Lung microvascular endothelial cell (primary cell): ENCODE results near the gene TRAF3IP1. TPM values are rescaled to one million over a fixed set of nuclear protein-coding genes. Genes with fewer than 3 reads are reported as not detected.
"Not testable (repeated sequence)": the region's sequence is repeated elsewhere in the genome, so short reads cannot be mapped to it uniquely, and the experiment has no call there.

Experiments
- DNase-seq, 2 donors: peaks; one replicate each; pipeline versions ENCODE4 v3.0.0 to v3.0.0-alpha.2; 2010; ENCODE audit warnings: low read depth in 2 of 2
- total RNA-seq: library from RNA; depleted of rRNA; stranded (reverse); fragments of >200 nt; gene quantifications from 2 replicates; pipeline ENCODE4 v1.2.1, GENCODE V29; 2014

Gene TRAF3IP1
- total RNA-seq, 1 donor from 2014 or later, result 2.6 TPM

GRCh38 chr2:238380336-238380735, 60.0 kb downstream of the TRAF3IP1 start:
- no peak for DNase-seq

DNA sequence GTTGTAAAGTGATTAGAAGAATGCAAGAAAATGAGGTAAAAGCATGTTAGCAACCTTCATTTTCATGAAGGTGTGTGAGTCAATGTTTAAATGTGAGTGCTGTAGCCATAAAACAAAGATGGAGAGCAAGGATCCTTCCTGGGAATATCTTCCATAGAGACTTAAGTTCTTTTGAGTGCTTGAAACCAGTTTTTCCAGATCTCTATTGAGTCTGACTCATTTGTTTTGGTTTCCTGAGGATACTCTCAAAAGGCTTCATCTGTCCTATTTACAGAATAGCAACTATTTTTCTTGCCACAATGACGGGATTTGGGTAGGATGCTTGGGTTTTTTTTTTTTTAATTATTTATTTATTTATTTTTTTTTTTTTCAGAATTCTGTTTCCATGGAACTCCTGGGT, 60.5 kb downstream of the TRAF3IP1 start:
- peak in 1 of 2 donors; percentile 63 for DNase-seq

DNA sequence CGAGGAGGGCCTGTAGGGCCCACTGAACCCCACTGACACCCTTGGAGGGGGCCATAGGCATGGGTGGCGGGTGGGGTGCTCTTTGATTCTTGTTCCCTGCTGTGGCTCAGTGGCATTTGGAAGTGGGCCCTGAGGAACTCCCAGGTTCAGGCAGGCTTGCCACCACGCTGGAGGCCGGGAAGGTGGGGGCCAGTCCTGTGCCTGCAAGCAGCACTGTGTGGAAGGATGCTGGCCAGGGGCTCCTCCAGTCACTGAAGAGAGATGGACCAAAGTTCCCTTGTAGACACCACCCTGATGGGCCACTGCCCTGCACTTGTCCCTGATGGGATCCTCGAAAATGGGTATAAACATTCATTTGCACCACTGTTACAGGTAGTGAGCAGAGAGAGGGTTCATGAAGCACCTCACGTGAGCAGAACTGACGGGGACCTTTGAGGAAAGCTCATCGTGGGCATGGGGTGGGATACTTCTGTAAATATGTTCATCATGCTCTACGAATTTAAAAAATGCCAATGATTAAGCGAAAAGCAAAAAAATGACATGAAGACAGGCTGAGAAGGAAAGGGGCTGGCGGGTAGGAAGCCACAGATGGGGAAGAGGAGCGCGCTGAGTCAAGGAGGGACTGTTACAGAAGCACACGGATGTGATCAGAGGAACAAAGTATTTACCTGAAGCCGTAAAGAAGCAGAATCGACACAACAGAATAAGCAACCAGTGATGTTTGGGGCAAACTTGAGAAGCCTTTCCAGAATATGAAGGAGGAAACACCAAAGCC, 61.2 kb downstream of the TRAF3IP1 start:
- DNase-seq, result no peak

DNA sequence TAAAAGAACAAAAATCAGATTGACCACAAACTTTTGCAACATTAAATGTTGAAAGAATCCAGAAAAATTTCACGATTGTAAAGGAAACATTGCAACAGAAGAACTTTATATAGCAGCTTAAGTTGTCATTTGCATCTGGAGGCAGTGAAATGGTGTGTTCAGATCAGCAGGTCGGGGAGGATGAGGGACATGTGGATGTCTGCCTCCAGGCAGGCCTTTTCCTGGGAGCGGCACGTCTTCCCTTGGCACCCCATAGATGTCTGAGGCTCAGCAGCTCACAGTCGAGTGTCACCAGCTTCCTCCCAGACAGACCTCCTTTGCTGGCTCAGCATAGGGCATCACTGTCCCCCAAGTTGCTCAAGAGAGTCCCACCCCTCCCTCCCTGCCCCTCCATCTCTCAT, 62.1 kb downstream of the TRAF3IP1 start:
- no peak for DNase-seq

DNA sequence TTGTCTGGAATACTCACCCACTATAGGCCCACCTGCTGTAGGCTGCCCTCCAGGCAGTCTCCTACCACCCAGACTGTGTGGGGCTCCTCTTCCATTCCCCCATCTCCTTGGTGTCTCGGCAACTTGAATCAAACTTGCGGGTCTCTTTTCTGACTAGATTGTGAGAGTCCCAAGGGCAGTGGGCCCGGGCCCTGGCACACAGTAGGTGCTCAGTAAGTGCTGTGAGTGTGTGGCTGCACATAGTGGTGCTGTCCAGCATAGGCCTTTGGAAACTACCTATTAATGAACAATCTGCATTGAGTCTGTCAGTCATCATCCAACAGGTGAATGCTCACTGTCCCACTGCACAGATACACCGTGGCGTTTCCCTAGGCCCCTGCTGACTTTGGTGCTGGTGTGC, 62.8 kb downstream of the TRAF3IP1 start:
- no peak for DNase-seq

DNA sequence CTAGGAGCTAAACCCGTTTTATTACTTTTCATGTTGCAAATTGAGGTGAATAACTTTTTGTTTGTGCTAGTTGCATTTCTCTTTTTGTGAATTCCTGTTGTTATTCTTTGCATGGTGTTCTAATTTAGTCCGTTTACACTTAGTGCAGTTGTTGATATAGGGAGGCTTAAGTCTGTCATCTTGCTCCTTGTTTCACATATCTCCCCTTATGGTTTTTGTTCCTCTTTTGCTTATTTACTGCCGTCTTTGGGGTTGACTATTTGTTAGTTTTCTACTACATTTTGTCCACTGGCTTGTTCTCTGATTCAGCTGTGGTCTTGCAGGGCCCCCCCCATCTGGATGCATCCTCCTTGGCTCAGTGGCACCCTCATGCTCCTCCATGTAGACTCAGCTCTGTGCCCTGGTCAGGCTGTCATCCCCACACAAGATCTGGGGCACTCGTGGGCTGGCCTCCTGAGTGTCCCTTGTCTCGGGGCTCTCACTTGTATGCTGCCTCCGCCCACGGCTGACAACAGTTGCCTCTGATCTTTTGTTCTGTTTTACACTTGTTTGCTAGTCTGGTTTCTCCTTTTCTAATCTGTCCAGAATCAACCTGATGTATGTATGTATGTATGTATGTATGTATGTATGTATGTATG, 63.5 kb downstream of the TRAF3IP1 start:
- no peak for DNase-seq

DNA sequence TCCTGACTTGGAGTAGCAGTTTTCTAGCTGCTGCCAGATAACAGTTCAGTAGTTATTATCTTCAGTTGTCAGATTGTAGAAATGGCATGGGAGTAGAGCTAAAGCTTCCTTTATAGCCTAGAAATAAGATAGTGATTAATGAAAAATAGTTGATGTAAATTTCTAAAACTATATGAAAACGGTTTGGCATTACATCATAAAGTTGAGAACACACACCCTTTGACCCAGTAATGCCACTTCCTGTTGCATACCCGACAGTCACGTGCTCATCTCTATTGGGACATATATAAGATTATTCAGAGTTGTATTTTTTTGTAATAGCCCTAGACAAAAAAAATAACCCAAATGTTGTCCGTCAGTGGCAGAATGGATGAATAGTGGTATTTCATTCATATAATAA, 67.0 kb downstream of the TRAF3IP1 start:
- no peak for DNase-seq

DNA sequence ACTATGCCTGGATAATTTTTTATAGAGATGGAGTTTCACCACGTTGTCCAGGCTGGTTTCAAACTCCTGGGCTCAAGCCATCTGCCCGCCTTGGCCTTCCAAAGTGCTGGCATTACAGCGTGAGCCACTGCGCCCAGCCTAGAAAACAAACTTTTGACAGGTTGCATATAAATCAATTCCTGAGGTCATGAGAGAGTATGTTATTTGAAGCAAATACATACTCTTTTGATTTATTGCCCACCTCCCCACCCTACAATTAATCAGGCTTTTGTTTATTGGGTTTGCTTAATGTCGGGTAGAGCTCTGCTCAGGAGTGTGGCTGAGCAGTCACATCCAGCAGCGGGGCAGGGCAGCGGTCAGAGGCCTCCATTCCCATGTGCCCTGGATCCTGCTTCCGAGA, 68.5 kb downstream of the TRAF3IP1 start:
- no peak for DNase-seq

- peak; percentile 27 to 32 for DNase-seq
These were observed 69.8 kb downstream of the TRAF3IP1 start for GRCh38 chr2:238389988-238390589.

DNA sequence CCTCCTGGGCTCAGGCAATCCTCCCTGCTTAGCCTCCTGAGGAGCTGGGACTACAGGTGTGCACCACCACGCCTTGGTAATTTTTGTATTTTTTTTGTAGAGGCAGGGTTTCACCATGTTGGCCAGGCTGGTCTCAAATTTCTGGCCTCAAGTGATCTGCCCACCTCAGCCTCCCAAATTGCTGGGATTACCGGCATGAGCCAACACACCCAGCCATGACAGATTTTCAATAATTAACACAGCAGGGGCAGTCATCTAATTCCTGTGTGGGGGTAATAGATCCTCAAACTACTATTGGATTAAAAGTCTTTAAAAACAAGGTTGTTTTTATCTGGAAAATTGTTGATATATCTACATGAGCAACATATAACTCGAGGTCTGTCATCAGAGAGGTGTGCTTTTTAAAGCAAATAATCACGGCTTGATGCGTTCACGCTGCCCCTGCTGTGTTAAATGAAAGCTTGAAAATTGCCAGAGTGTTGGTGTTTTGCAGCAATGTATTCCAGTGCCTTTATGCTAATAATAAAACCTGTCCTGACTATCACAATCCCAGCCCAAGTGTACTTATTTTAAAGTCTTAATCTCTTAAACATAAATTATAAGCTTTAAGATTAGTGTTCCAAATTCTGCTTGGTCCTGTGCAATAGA, 70.8 kb downstream of the TRAF3IP1 start:
- DNase-seq, result no peak

DNA sequence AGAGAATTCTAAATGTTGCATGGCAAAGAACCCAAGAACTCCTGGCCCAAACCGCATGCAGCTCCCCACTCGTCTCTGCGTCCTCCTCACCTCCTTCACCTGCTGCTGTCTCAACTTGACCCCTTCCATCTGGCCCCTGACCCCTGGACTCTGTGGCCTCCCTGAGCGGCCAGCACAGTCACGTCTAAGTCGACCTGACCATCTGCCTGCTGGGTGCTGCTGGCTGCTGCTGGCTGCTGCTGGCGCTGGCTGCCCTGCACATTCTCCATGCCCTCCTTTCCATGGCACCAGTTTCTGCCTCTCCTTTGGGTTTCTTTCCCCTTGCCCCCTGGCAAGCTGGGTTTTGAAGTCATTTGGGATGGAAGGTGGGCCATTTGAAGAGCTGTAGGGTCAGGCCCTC, 76.3 kb downstream of the TRAF3IP1 start:
- DNase-seq, result no peak

- no peak for DNase-seq
These were observed 77.0 kb downstream of the TRAF3IP1 start for GRCh38 chr2:238397356-238397755.

GRCh38 chr2:238398577-238398976, 78.3 kb downstream of the TRAF3IP1 start:
- no peak for DNase-seq

DNA sequence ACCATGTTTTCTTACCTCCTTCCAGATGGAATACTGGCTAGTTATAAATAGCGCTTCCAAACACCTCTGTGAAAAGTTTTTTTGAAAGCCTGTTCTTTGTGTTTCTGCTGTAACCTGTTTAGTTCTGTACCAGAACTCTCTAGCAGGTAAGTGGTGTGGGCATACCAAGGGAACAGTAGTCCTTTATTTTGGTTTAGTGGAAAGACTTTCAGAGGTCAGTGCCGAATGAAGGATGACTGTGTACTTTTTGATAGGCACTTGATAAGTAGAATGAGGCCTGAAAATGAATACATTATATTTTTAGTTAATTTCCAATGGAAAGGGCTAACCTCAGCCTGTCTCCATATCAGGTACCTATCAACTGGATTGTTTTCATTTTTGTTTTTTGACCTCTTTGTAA, 78.8 kb downstream of the TRAF3IP1 start:
- DNase-seq, result no peak

DNA sequence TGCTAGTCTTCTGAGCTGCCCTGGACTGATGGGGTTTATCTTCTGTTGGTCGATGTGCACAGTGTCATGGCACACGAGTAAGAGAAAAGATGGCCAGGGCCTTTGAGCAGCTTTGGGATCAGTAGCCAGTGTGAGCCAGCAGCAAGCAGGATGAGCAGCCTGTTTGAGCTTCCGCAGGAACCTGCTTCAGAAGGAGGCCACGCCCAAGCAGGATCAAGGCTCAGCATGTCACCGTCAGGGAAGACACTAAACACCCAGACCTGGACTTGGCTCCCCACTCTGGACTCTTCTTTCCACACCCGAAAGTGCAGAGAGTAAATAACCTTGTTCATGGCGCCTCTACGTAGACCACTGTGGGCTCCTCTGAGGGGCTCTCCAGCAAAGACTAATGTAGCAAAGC, 81.2 kb downstream of the TRAF3IP1 start:
- no peak for DNase-seq

DNA sequence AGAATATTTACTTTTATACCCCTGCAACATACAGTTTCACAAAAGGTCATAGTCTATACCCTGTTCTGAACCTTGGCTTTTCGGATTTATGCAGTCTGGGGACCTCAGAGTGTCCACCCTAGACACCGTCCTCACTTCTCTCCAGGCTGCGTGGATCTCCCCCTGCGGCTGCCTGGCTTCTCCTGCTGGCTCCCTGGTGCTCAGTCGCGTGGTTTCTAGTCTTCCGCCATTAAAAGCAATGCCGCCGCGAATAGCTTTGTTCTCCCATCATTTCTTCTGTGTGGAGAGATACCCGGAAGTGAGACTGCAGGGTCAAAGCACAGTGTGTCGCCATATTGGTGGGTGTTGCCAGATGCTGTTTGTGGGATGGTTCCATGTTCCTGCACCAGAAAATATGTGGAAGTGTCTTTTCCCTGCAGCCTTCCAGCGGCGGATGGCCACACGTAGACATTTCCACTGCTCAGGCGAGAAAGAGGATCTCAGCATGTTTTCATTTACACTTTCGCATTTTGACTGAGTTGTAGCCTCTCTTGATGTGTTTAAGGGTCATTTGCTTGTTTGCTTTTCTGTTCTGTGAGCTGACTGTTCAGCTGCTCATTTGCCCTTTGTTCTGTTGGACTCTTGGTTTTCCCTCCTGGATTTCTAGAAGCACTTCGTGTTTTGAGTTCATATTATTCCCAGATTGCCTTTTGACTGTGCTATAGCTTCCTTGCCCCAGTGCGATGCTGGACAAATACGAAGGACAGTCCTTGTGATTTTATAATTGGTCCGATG, 83.5 kb downstream of the TRAF3IP1 start:
- DNase-seq, result no peak

GRCh38 chr2:238404406-238405216, 84.3 kb downstream of the TRAF3IP1 start:
- no peak for DNase-seq

DNA sequence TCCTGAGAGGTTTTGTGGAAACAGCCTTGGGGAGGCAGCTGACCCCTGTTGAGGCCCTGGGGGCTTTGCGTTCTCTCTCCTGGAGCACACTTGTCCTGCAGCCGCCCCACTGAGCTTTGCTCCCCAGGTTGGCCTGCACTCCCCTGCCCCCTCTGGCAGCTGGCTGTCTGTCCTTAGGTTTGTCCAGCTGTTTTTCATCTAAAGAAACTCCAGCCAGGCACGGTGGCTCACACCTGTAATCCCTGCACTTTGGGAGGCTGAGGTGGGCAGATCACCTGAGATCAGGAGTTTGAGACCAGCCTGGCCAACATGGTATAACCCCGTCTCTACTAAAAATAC, 84.9 kb downstream of the TRAF3IP1 start:
- not testable (repeated sequence) for DNase-seq

GRCh38 chr2:238406221-238406997, 86.1 kb downstream of the TRAF3IP1 start:
- no peak for DNase-seq

DNA sequence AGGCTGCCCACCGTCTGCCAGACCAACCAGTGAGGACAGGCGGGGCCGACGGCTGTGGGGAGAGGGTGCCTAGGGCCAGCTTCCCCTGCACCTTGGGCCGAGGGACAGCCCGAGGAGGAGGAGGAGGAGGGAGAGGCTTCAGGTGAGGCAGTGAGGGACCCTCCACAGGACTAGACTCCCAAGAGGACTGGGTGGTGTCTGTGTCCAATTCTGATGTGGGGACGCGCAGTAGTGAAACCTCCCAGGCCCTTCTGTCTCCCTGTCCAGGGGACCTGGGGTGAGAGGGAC, 86.6 kb downstream of the TRAF3IP1 start:
- no peak for DNase-seq
